H9 (cell line): ENCODE data around the gene ZNF780A. TPM values are rescaled to one million over a fixed set of nuclear protein-coding genes. Genes with fewer than 3 reads are reported as not detected.
"Not testable (repeated sequence)": the region's sequence is repeated elsewhere in the genome, so short reads cannot be mapped to it uniquely, and the experiment has no call there.

Experiments
- DNase-seq: peaks from one replicate; pipeline ENCODE4 v3.0.0-alpha.2; 2017
- H2AFZ ChIP-seq: one replicate; pipeline ENCODE4 v1.6.1; 2013; ENCODE audit warnings: mild to moderate bottlenecking, low read length, control low read depth, moderate library complexity
- H2AK5ac ChIP-seq: 2 replicates; pipeline ENCODE4 v1.6.1; 2013; ENCODE audit warnings: low read length, control low read depth, mixed read lengths; ENCODE audit not compliant: insufficient read length
- H2BK120ac ChIP-seq: one replicate; pipeline ENCODE4 v1.6.1; 2013; ENCODE audit warnings: low read depth, mild to moderate bottlenecking, low read length, control low read depth, inconsistent platforms; ENCODE audit not compliant: poor library complexity, severe bottlenecking
- H2BK12ac ChIP-seq: 2 replicates; pipeline ENCODE4 v1.6.1; 2013; ENCODE audit warnings: low read length, control low read depth, mixed read lengths, low read depth; ENCODE audit not compliant: insufficient read length
- H2BK15ac ChIP-seq: 2 replicates; pipeline ENCODE4 v1.6.1; 2013; ENCODE audit warnings: low read depth, low read length, control low read depth
- H2BK20ac ChIP-seq: one replicate; pipeline ENCODE4 v1.6.1; 2013; ENCODE audit warnings: low read depth, mild to moderate bottlenecking, low read length, control low read depth, inconsistent platforms; ENCODE audit not compliant: poor library complexity, severe bottlenecking
- H2BK5ac ChIP-seq: 2 replicates; pipeline ENCODE4 v1.6.1; 2013; ENCODE audit warnings: low read length, control low read depth, mixed read lengths; ENCODE audit not compliant: insufficient read length
- H3K14ac ChIP-seq: 2 replicates; pipeline ENCODE4 v1.6.1; 2013; ENCODE audit warnings: low read length, control low read depth; ENCODE audit not compliant: insufficient read depth
- H3K18ac ChIP-seq: 2 replicates; pipeline ENCODE4 v1.6.1; 2013; ENCODE audit warnings: low read depth, mild to moderate bottlenecking, mixed read lengths, low read length, control low read depth; ENCODE audit not compliant: insufficient read length
- H3K23ac ChIP-seq: 2 replicates; pipeline ENCODE4 v1.6.1; 2013; ENCODE audit warnings: low read length, control low read depth, mixed read lengths, low read depth; ENCODE audit not compliant: insufficient read length
- H3K23me2 ChIP-seq: 2 replicates; pipeline ENCODE4 v1.6.1; 2013; ENCODE audit warnings: low read depth, mild to moderate bottlenecking, mixed read lengths, low read length, control low read depth; ENCODE audit not compliant: insufficient read length, poor library complexity, severe bottlenecking
- H3K27ac ChIP-seq: 2 replicates; pipeline ENCODE4 v1.5.1; 2013; ENCODE audit warnings: low read length, control low read depth, mixed read lengths, low read depth; ENCODE audit not compliant: insufficient read length
- H3K27me3 ChIP-seq: 2 replicates; pipeline ENCODE4 v1.6.1; 2013; ENCODE audit warnings: low read length, control low read depth, inconsistent platforms; ENCODE audit not compliant: insufficient read depth
- H3K4ac ChIP-seq: 2 replicates; pipeline ENCODE4 v1.6.1; 2013; ENCODE audit warnings: low read depth, mild to moderate bottlenecking, control low read depth, inconsistent platforms, low read length, moderate library complexity
- H3K4me1 ChIP-seq: 2 replicates; pipeline ENCODE4 v1.6.1; 2013; ENCODE audit warnings: low read length, control low read depth, inconsistent platforms; ENCODE audit not compliant: insufficient read depth
- H3K4me2 ChIP-seq: 2 replicates; pipeline ENCODE4 v1.6.1; 2013; ENCODE audit warnings: low read length, control low read depth, mixed read lengths; ENCODE audit not compliant: insufficient read length, insufficient read depth
- H3K56ac ChIP-seq: 2 replicates; pipeline ENCODE4 v1.6.1; 2013; ENCODE audit warnings: low read depth, mild to moderate bottlenecking, mixed read lengths, low read length, control low read depth; ENCODE audit not compliant: insufficient read length
- H3K79me1 ChIP-seq: 2 replicates; pipeline ENCODE4 v1.6.1; 2013; ENCODE audit warnings: low read depth, mild to moderate bottlenecking, moderate library complexity, low read length, control low read depth, inconsistent platforms; ENCODE audit not compliant: insufficient read depth, poor library complexity, severe bottlenecking
- H3K79me2 ChIP-seq: 2 replicates; pipeline ENCODE4 v1.6.1; 2013; ENCODE audit warnings: low read length, control low read depth, inconsistent platforms; ENCODE audit not compliant: insufficient read depth
- H3K9ac ChIP-seq: 2 replicates; pipeline ENCODE4 v1.6.1; 2013; ENCODE audit warnings: low read length, control low read depth, mixed read lengths; ENCODE audit not compliant: insufficient read length; ENCODE audit errors: extremely low read depth
- H3K9me3 ChIP-seq: one replicate; pipeline ENCODE4 v1.6.1; 2013; ENCODE audit warnings: low read depth, low read length, inconsistent platforms; ENCODE audit not compliant: control insufficient read depth
- H3T11ph ChIP-seq: one replicate; pipeline ENCODE4 v1.6.1; 2013; ENCODE audit warnings: mild to moderate bottlenecking, low read length, control low read depth, inconsistent platforms
- H4K20me1 ChIP-seq: one replicate; pipeline ENCODE4 v1.6.1; 2013; ENCODE audit not compliant: control insufficient read depth, insufficient read length, insufficient read depth
- H4K5ac ChIP-seq: 2 replicates; pipeline ENCODE4 v1.6.1; 2013; ENCODE audit warnings: low read depth, mild to moderate bottlenecking, mixed read lengths, low read length, control low read depth; ENCODE audit not compliant: insufficient read length
- H4K8ac ChIP-seq: replicated peaks from 2 replicates; pipeline ENCODE4 v1.6.1; 2013; ENCODE audit warnings: low read length, control low read depth, mixed read lengths, low read depth; ENCODE audit not compliant: insufficient read length
- H4K91ac ChIP-seq: 2 replicates; pipeline ENCODE4 v1.6.1; 2013; ENCODE audit warnings: low read depth, mild to moderate bottlenecking, moderate library complexity, mixed read lengths, low read length, control low read depth; ENCODE audit not compliant: insufficient read length
- H3K27ac Mint-ChIP-seq, 3 experiments: 2 replicates in 2 of 3; 3 replicates in 1 of 3; pipeline ENCODE4 v1.8.0; 2020 to 2021; ENCODE audit warnings: mixed read lengths in 3 of 3, mild to moderate bottlenecking in 1 of 3, moderate library complexity in 1 of 3
- H3K27me3 Mint-ChIP-seq: 2 replicates; pipeline ENCODE4 v1.8.0; 2021; ENCODE audit warnings: low read depth, mild to moderate bottlenecking, moderate library complexity, mixed read lengths
- H3K36me3 Mint-ChIP-seq, 3 experiments: 2 replicates in 2 of 3; 3 replicates in 1 of 3; pipeline ENCODE4 v1.8.0; 2020 to 2021; ENCODE audit warnings: low read depth in 3 of 3, mixed read lengths in 3 of 3; ENCODE audit not compliant: insufficient read depth in 1 of 3
- H3K4me1 Mint-ChIP-seq, 2 experiments: 2 replicates each; pipeline ENCODE4 v1.8.0; 2020; ENCODE audit warnings: mixed read lengths in 2 of 2
- H3K4me3 Mint-ChIP-seq, 2 experiments: 2 replicates in 1 of 2; 3 replicates in 1 of 2; pipeline ENCODE4 v1.8.0; 2020 to 2021; ENCODE audit warnings: mild to moderate bottlenecking in 2 of 2, mixed read lengths in 2 of 2, moderate library complexity in 1 of 2
- H3K9me3 Mint-ChIP-seq, 2 experiments: 2 replicates in 1 of 2; 3 replicates in 1 of 2; pipeline ENCODE4 v1.8.0; 2020; ENCODE audit warnings: mild to moderate bottlenecking in 2 of 2, mixed read lengths in 2 of 2, moderate library complexity in 1 of 2
- CTCF ChIP-seq: fragments of 200-600 bp; sonication (generic); conservative IDR thresholded peaks from 3 replicates; pipeline ENCODE4 v1.8.0; 2021; ENCODE audit warnings: antibody characterized with exemption, mild to moderate bottlenecking
- WGBS: extraction: QIAGEN DNeasy Blood & Tissue Kit; methylation state at CpG from one replicate; pipeline ENCODE4 v1.1.7; 2013; ENCODE audit warnings: missing lambda C conversion rate, low lambda C conversion rate, mixed read lengths; ENCODE audit not compliant: insufficient read length; ENCODE audit errors: extremely low coverage; 5-methylcytosine and 5-hydroxymethylcytosine counted together
- total RNA-seq: library from RNA; stranded (reverse); gene quantifications from 2 replicates; pipeline ENCODE4 v1.2.1, GENCODE V29; 2021

The ZNF780A gene
- total RNA-seq, 1 experiment from 2014 or later, result 16.7 TPM

GRCh38 chr19:40116075-40116474 lies 25.3 kb upstream of the ZNF780A start:
- Histone ChIP-seq H3K23ac (no peak overlapping the region), H3K9ac (no peak overlapping the region), H3K4me2 (no peak overlapping the region), H4K8ac (no peak overlapping the region), H2BK120ac (no peak overlapping the region), H3K27me3 (no peaks in the 10 kb centered on the region), H3K4me1 (no peaks in the 10 kb centered on the region), H3K18ac (no peak overlapping the region), H2AK5ac (no peak overlapping the region), H3K27ac (no peak overlapping the region), H3K79me1 (no peaks in the 10 kb centered on the region), H3K14ac (no peak overlapping the region), H2BK12ac (no peak overlapping the region), H2AFZ (no peak overlapping the region), H4K5ac (no peak overlapping the region), H2BK5ac (no peak overlapping the region), H3K4ac (no peak overlapping the region), H2BK15ac (no peak overlapping the region), H3T11ph (no peak overlapping the region), H4K20me1 (no peaks in the 10 kb centered on the region), H4K91ac (no peak overlapping the region), H3K23me2 (no peaks in the 10 kb centered on the region), H2BK20ac (no peak overlapping the region), H3K9me3 (peaks cover 10% of the 10 kb centered on the region), H3K56ac (no peak overlapping the region), H3K79me2 (0 out of 2 replicates have a peak, but pooled peaks cover 2% of the 10 kb centered on the region)
- Mint-ChIP-seq H3K36me3 (peaks cover 0 to 4% (median 0%) of the 10 kb centered on the region in 3 experiments; a peak in 2 of 7 replicates), H3K9me3 (peaks cover 54 to 60% of the 10 kb centered on the region in 2 experiments), H3K4me1 (peaks cover 0 to 2% of the 10 kb centered on the region in 2 experiments; a peak in 1 of 4 replicates), H3K4me3 (no peak overlapping the region), H3K27me3 (peaks cover 8% of the 10 kb centered on the region), H3K27ac (no peak overlapping the region)
- DNase-seq, result no peak
- no peak for TF ChIP-seq CTCF

GRCh38 chr19:40114119-40114518 lies 23.4 kb upstream of the ZNF780A start:
- H3K9me3 ChIP-seq, result peaks cover 14% of the 10 kb centered on the region
- not testable (repeated sequence) for H4K5ac ChIP-seq, H4K8ac ChIP-seq, H3K4me2 ChIP-seq, DNase-seq, H3K4me3 Mint-ChIP-seq, H3K23me2 ChIP-seq, H3K27ac Mint-ChIP-seq, H3K18ac ChIP-seq, H2BK12ac ChIP-seq, H3K4ac ChIP-seq, H2AK5ac ChIP-seq, H3K79me2 ChIP-seq, H3K79me1 ChIP-seq, H2BK120ac ChIP-seq, H3K27me3 ChIP-seq, H4K20me1 ChIP-seq, H3K23ac ChIP-seq, H3K27ac ChIP-seq, H2BK5ac ChIP-seq, H4K91ac ChIP-seq, H3K4me1 Mint-ChIP-seq, H2AFZ ChIP-seq, H3K56ac ChIP-seq, H3K9ac ChIP-seq, H3K36me3 Mint-ChIP-seq, H2BK20ac ChIP-seq, H2BK15ac ChIP-seq, H3K14ac ChIP-seq, H3T11ph ChIP-seq, H3K4me1 ChIP-seq, H3K27me3 Mint-ChIP-seq
- peaks cover 55 to 64% of the 10 kb centered on the region in 2 experiments for H3K9me3 Mint-ChIP-seq
- WGBS, result no CpG with 5 or more reads among the region's 6 CpGs
